DOHH2 (cell line): Measurements from ENCODE around the gene PLEKHH3.

Source experiments
- H3F3A ChIP-seq: fragments of 200-600 bp; sonication (generic), shearing (Covaris generic); 2 replicates; pipeline ENCODE4 v1.6.0; 2016; ENCODE audit warnings: antibody characterized with exemption, mild to moderate bottlenecking; ENCODE audit not compliant: control insufficient read depth, insufficient read depth
- H3K27ac ChIP-seq: fragments of 200-600 bp; sonication (generic); 2 replicates; pipeline ENCODE4 v1.5.1; 2014; ENCODE audit warnings: low read depth, mild to moderate bottlenecking, low read length, moderate library complexity
- H3K27me3 ChIP-seq: fragments of 200-600 bp; sonication (generic); 2 replicates; pipeline ENCODE4 v1.6.1; 2014; ENCODE audit warnings: mild to moderate bottlenecking, low read length, mixed read lengths; ENCODE audit not compliant: control insufficient read depth
- H3K36me3 ChIP-seq: fragments of 200-600 bp; sonication (generic); 2 replicates; pipeline ENCODE4 v1.6.1; 2014; ENCODE audit warnings: mild to moderate bottlenecking, low read length, moderate library complexity, mixed read lengths; ENCODE audit not compliant: control insufficient read depth
- H3K4me1 ChIP-seq: fragments of 200-600 bp; sonication (generic); 2 replicates; pipeline ENCODE4 v1.6.1; 2014; ENCODE audit warnings: mild to moderate bottlenecking, low read length, mixed read lengths; ENCODE audit not compliant: control insufficient read depth
- H3K4me2 ChIP-seq: fragments of 200-600 bp; sonication (generic); 2 replicates; pipeline ENCODE4 v1.6.0; 2014; ENCODE audit warnings: mild to moderate bottlenecking, low read length, moderate library complexity
- H3K4me3 ChIP-seq: fragments of 200-600 bp; sonication (generic); 2 replicates; pipeline ENCODE4 v1.5.1; 2014; ENCODE audit warnings: mild to moderate bottlenecking, low read length, mixed read lengths
- H3K79me2 ChIP-seq: fragments of 200-600 bp; sonication (generic); 2 replicates; pipeline ENCODE4 v1.6.1; 2014; ENCODE audit warnings: mild to moderate bottlenecking, low read length, mixed read lengths; ENCODE audit not compliant: control insufficient read depth
- H3K9me2 ChIP-seq: fragments of 200-600 bp; sonication (generic); replicated peaks from 2 replicates; pipeline ENCODE4 v1.6.1; 2014; ENCODE audit warnings: mild to moderate bottlenecking, low read length, mixed read lengths; ENCODE audit not compliant: control insufficient read depth
- H3K9me3 ChIP-seq: fragments of 200-600 bp; sonication (generic); 2 replicates; pipeline ENCODE4 v1.6.1; 2014; ENCODE audit warnings: antibody characterized with exemption, low read length, mixed read lengths; ENCODE audit not compliant: control insufficient read depth, insufficient read depth
- H4K20me1 ChIP-seq: fragments of 200-600 bp; sonication (generic); 2 replicates; pipeline ENCODE4 v1.6.0; 2014; ENCODE audit warnings: low read depth, mild to moderate bottlenecking, antibody characterized with exemption, low read length, moderate library complexity; ENCODE audit not compliant: control insufficient read depth, insufficient read depth
- EZH2phosphoT487 ChIP-seq: fragments of 200-600 bp; sonication (generic); IDR thresholded peaks from 2 replicates; pipeline ENCODE4 v1.6.1; 2017; ENCODE audit warnings: borderline replicate concordance, mild to moderate bottlenecking, antibody characterized with exemption, low read length, moderate library complexity, mixed read lengths
- TF ChIP-seq, protein P1 (sequence below): fragments of 200-600 bp; sonication (generic); IDR thresholded peaks from one replicate; pipeline ENCODE4 v1.5.1; 2014; ENCODE audit warnings: antibody characterized with exemption, mild to moderate bottlenecking, low read depth, low read length; ENCODE audit not compliant: poor library complexity, severe bottlenecking

Gene PLEKHH3

DNA sequence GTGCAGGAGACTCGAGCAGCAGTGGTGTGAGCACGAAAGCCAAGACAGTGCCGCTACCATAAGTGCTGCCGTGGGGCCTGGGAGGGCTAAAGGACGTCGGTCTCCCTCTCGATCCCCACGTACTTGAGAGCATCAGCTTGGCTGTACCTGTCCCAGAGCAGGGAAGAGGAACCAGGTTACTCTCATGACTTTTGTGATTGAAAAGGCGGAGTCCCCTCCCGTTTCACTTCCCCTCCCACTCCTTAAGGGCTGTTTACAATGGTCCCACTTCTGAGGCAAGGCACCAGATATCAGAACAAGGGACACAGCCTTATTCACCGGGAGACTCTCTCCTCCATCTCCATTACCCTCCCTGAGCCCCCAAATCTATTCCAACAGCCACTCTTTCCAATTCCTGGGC is 25.7 kb upstream of the PLEKHH3 start:
- Histone ChIP-seq H3K4me3 (no peak overlapping the region), H3F3A (no peaks in the 10 kb centered on the region), H3K27me3 (no peaks in the 10 kb centered on the region), H3K36me3 (peaks cover 39% of the 10 kb centered on the region), H3K9me2 (no peaks in the 10 kb centered on the region), H3K9me3 (no peaks in the 10 kb centered on the region), H3K4me1 (no peaks in the 10 kb centered on the region), H4K20me1 (no peaks in the 10 kb centered on the region), H3K4me2 (no peak overlapping the region), H3K27ac (no peak overlapping the region), H3K79me2 (no peaks in the 10 kb centered on the region)
- TF ChIP-seq, protein P1, sequence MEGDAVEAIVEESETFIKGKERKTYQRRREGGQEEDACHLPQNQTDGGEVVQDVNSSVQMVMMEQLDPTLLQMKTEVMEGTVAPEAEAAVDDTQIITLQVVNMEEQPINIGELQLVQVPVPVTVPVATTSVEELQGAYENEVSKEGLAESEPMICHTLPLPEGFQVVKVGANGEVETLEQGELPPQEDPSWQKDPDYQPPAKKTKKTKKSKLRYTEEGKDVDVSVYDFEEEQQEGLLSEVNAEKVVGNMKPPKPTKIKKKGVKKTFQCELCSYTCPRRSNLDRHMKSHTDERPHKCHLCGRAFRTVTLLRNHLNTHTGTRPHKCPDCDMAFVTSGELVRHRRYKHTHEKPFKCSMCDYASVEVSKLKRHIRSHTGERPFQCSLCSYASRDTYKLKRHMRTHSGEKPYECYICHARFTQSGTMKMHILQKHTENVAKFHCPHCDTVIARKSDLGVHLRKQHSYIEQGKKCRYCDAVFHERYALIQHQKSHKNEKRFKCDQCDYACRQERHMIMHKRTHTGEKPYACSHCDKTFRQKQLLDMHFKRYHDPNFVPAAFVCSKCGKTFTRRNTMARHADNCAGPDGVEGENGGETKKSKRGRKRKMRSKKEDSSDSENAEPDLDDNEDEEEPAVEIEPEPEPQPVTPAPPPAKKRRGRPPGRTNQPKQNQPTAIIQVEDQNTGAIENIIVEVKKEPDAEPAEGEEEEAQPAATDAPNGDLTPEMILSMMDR: no peak
- no peak for TF ChIP-seq EZH2phosphoT487

DNA sequence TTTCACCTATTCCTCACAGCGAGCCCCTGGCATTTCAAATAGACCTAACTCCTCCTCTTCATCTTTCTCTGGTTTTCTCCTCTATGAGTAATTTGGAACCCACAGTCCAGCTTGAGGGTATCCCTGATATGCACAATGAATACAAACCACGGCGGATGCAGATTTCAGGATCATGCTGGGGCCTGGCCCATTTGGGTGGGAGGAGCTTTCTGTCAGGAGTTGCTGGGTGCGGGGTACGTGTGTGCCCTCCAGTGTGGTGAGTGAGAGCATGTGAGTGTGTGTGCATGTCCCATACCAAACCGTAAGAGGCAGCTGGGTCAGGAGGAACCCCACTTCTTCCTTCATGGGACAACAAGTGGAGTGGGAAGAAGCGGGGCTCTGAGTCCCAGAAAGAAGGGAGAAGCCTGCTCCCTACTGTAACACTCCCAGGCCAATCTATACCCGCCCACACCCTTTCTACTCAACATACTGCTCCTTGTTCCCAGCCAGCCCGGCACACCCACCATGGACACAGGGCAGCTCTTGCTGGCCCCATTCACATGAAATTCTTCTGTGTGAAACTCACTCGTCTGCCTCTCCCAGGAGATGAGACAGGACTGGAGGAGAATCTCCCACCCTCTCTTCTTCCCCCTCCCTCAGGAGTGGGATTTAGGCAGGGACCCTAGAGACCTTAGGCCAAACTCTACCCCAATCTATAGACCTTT is 23.9 kb upstream of the PLEKHH3 start:
- Histone ChIP-seq H3K27me3 (no peaks in the 10 kb centered on the region), H3K36me3 (peaks cover 26% of the 10 kb centered on the region), H3K79me2 (no peaks in the 10 kb centered on the region), H3K9me2 (no peaks in the 10 kb centered on the region), H3F3A (no peaks in the 10 kb centered on the region), H3K27ac (no peak overlapping the region), H3K9me3 (no peaks in the 10 kb centered on the region), H3K4me3 (no peak overlapping the region), H4K20me1 (no peaks in the 10 kb centered on the region), H3K4me1 (no peaks in the 10 kb centered on the region), H3K4me2 (no peak overlapping the region)
- no peak for TF ChIP-seq EZH2phosphoT487
- TF ChIP-seq, protein P1: no peak

DNA sequence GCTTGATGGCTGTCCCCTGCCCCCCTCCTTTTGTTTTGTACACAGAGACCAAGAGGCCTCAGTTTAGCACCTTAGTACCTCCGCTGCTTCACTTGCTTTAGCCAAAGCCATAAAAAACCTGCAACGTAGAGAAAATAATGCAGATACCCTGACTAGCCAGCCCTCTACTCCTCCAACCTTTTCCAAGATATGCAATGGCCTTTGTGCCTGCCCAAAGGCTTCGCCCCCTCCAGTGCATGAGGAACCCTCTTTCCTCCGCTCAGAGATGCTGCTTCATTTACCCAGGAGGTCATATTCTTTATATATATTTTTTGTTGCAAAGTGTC is 22.6 kb upstream of the PLEKHH3 start:
- H3K36me3 ChIP-seq: peaks cover 13% of the 10 kb centered on the region

More for the DNA sequence above, 22.6 kb upstream of the PLEKHH3 start:
- no peak for TF ChIP-seq EZH2phosphoT487
- TF ChIP-seq, protein P1: no peak
- no peaks in the 10 kb centered on the region for H3K79me2 ChIP-seq
- no peaks in the 10 kb centered on the region for H3K27me3 ChIP-seq
- H3K4me2 ChIP-seq: no peak overlapping the region
- no peak overlapping the region for H3K27ac ChIP-seq
- no peaks in the 10 kb centered on the region for H4K20me1 ChIP-seq
- H3K4me1 ChIP-seq: no peaks in the 10 kb centered on the region
- H3K9me2 ChIP-seq: no peaks in the 10 kb centered on the region
- H3K4me3 ChIP-seq: no peak overlapping the region
- no peaks in the 10 kb centered on the region for H3F3A ChIP-seq
- H3K9me3 ChIP-seq: no peaks in the 10 kb centered on the region
